ENCODE measurements around the gene SNX24.
A peak's percentile ranks its signal among the peaks of the same experiment; 100 is the strongest.
"Not testable (repeated sequence)": the region's sequence is repeated elsewhere in the genome, so short reads cannot be mapped to it uniquely, and the experiment has no call there.

The SNX24 gene

GRCh38 chr5:122924203-122924602, 78.8 kb downstream of the SNX24 start:
- peak; percentile 20 for DNase-seq

GRCh38 chr5:122924719-122925395, 79.4 kb downstream of the SNX24 start:
- DNase-seq = no peak

- no peak for DNase-seq
Measured at GRCh38 chr5:122929001-122929400, 83.6 kb downstream of the SNX24 start.

DNA sequence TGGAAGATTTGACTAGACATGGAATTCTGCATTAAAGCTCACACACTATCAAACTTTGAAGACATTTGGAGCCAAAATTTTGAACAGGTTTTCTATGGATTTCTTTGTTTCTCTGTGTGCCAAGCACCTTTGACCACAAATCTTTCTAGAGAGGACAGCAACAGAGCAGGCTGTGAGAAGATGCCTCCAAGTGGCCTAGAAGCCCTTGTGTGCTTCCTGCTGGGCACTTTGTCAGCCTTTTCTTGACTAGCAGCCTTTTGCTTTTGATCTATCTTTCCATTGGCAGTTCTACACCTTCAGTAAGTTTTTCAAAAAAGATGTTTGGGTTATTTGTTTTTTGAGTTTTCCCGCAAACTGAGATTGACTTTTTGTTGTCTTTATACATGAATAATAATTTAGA, 84.6 kb downstream of the SNX24 start:
- DNase-seq = no peak

- DNase-seq = no peak
Measured at GRCh38 chr5:122933956-122934355, 88.5 kb downstream of the SNX24 start.

DNA sequence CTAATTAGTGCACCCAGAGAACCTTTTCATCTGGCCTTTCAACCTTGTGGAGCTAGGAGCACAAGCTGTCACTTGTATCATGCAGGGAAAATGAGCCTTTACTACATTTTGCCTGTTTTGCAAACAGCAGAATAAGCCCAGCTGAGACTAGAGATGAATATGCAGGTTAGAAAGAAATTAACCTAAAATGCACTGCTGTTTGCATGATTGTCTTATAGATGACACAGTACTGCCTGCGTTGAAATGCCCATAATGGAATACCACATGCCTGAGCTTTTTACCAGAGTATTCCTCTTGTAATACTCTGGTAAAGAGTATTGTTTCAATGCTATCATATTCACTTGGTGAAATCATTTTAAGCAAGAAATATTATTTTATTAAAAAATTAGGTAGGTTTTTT, 90.7 kb downstream of the SNX24 start:
- DNase-seq = no peak

DNA sequence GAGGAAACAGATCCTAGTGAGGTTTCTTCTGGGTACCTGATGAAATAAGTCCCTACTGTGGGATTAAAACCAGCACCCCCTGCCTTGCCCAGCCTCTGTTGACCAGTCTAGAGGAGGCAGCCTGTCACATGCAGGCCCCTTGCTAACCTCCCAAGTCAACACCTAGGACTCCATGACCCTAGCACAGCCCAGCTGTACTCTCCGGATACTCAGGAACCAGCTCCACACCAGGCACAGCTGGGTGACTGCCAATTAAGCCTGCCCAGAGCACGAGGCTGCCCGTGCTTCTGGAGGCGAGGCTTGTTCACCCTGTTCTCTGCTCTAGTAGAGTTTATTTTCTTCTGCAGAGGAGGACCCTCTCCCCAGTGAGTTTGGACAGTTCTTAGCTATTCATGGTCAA, 92.5 kb downstream of the SNX24 start:
- DNase-seq = no peak

- no peak for DNase-seq
Measured at GRCh38 chr5:122940890-122941289, 95.5 kb downstream of the SNX24 start.

DNA sequence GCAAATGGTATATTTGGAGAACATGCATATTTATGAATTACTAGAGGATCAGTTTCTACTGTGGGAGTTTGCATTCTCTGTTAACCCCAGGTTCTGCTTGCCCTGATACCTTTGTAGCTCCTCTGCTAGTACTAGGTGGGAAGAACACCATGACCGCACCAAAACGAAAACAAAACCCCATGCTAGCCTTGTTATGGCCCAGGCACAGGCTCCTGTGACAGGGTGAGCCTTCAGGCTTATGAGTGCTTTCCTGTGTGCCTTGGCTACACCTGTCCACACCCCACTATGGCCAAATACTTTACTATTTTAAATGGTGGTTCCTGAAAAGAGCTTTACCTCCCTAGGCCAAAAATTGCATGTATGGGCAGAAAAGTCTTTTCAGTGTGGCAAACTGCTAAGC, 96.3 kb downstream of the SNX24 start:
- DNase-seq = no peak

- peak; percentile 53 for DNase-seq
Measured at GRCh38 chr5:122942164-122942914, 96.9 kb downstream of the SNX24 start.

DNA sequence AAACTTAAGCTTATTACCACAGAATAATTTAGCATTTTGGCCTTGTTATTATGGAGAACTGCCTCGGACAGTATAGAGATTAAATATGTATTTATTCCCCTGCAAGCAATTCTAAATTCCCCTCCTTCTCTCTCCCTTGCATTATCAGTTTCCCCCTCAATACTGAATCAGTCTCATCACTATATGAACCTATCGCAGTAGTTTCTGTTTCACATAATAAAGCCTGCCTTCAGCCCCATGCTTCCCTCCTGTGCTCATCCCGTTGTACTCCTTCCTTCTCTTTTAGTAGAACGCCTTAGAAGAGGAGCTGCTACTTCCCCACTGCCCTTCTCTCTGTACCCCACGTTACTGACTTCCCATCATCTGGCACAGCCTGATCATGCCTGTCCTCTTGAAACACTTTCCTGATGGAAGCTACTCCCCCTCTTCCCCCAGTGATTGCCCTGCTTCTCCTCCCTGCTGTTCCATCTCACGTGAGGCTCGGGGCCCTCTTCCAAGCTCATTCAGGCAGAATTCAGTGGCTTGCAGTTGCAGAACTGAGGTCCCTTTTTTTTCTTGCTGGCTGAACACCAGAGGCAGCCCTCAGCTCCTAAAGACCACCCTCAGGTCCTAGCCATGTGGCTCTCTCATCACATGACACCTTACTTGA, 97.8 kb downstream of the SNX24 start:
- DNase-seq = no peak

- DNase-seq = no peak
Measured at GRCh38 chr5:122944051-122944450, 98.6 kb downstream of the SNX24 start.

DNA sequence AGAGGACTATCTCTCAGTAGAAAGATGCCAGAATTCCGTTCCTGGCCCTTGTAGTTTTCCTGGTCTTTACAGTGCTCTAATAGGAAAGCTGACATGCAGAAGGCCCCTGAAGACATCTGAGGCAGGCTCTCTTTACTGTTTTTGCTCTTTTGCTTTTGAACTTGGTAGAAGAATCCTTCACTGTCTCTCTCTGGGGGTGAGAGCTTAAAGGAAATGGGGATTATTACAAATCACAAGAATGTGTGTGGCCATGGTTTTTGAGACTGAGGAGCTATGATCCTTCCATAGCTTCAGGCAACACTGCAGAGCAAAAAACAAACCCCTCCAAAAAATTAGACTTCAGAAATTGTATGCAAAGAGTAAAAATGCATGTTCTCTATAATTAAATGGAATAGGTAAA, 102.0 kb downstream of the SNX24 start:
- DNase-seq = no peak

GRCh38 chr5:122947772-122948171, 102.4 kb downstream of the SNX24 start:
- no peak for DNase-seq

DNA sequence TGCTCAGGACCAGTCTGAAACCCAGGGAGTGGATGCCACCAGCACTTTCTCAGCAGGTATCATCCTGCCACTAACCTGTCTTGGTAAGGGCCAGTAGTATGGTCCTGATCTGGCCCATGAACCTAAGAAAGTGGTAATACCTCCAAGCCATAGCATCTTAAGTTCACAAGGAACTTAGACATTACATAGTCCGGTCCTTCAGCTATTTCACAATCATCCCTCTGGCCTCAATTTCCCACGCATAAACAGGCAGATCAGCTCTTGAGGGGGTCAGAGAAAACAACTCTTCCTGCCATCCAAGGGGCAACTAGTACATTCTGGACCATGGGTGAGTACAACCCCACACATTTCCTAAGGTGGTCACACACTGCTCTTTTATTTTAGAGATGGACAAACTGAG, 102.9 kb downstream of the SNX24 start:
- DNase-seq = no peak

- no peak for DNase-seq
Measured at GRCh38 chr5:122951658-122952057, 106.2 kb downstream of the SNX24 start.

DNA sequence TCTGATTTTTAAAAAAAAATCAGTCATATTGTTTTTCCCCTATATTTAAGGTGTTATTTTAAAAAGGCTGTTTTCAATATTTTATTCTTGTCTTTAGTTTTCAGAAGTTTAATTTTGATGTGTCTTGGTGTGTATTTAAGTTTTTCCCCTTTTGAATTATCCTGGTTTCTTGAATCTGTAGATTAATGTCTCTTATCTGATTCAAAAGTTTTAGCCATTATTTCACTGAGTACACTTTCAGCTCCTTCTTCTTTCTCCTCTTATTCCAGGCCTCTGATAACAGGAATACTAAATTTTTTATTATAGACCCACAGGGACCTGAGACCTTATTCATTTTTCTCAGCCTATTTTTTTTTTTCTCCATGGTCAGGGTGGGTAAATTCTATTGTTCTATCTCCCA, 109.3 kb downstream of the SNX24 start:
- no peak for DNase-seq

DNA sequence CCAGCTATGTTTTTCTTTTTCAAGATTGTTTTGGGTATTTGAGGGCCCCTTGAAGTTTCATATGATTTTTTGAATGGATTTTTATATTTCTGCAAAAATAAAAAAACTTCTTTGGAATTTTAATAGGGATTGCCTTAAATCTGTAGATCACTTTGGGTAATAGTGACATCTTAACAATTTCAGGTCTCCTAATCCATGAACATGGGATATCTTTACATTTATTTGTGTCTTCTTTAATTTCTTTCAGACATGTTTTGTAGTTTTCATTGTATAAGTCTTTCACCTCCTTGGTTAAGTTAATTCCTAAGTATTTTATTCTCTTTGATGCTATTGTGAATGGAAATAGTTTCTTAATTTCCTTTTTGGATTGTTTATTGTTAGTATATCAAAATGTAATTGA, 112.0 kb downstream of the SNX24 start:
- no peak for DNase-seq

- no peak for DNase-seq
Measured at GRCh38 chr5:122959740-122960445, 114.5 kb downstream of the SNX24 start.

DNA sequence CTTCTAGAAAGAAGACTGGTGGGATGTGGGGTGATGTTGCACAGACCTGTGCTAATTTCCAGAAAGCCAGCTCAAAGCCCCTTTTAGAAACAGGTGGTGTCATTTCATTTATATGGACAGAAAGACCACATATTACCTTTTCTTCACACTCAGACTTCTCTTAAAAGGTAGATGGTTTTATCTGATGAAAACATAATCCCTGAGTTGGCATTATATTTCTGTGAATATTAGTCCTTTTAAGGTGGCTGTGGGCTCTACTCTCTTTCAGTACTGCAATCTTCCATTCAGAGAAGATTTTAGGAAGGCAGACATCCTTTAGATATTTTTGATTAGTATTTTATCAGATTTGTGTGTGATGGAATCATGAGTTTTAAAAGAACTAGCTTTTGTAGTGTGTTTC, 117.9 kb downstream of the SNX24 start:
- no peak for DNase-seq

DNA sequence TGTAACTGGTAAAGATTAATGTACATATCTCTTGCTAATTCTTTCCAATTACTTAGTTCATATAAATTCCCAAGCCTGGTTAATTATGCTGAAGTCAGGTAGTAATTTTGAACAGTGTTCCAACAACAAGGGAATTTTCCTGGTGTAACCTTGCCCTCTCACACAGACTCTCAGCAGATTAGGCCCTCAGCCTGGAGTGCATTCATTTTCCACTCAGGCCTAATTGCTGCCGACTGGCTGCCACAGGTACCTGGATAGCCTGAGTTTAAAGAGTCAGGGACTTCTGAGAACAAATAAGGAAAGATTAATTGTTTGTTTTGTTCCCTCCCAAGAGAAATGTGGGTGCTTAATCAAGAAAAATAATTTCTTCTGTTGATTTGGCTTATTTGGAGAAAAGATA, 119.7 kb downstream of the SNX24 start:
- no peak for DNase-seq

- no peak for DNase-seq
Measured at GRCh38 chr5:122967085-122967484, 121.7 kb downstream of the SNX24 start.

GRCh38 chr5:122967625-122968024, 122.2 kb downstream of the SNX24 start:
- no peak for DNase-seq

GRCh38 chr5:122968056-122968455, 122.6 kb downstream of the SNX24 start:
- not testable (repeated sequence) for DNase-seq
